NB4 (cell line): Measurements from ENCODE around the gene EDNRA.

Source experiments
- DNase-seq: peaks from one replicate; pipeline ENCODE4 v3.0.0; 2010; ENCODE audit warnings: low read depth
- H3K4me3 ChIP-seq: one replicate; pipeline ENCODE4 v1.5.1; 2011; ENCODE audit warnings: mild to moderate bottlenecking, low read depth, low read length, moderate library complexity
- CTCF ChIP-seq: IDR thresholded peaks from one replicate; pipeline ENCODE4 v1.5.1; 2012; ENCODE audit warnings: low read depth, low read length
- MAX ChIP-seq: IDR thresholded peaks from 2 replicates; pipeline ENCODE4 v1.6.1; 2011; ENCODE audit warnings: low read depth, low read length
- MYC ChIP-seq: IDR thresholded peaks from 2 replicates; pipeline ENCODE4 v1.6.1; 2011; ENCODE audit warnings: low read depth, low read length
- POLR2A ChIP-seq: IDR thresholded peaks from 2 replicates; pipeline ENCODE4 v1.6.1; 2011; ENCODE audit warnings: mild to moderate bottlenecking; ENCODE audit not compliant: insufficient read length; ENCODE audit errors: extremely low read depth

The EDNRA gene

GRCh38 chr4:147461161-147461560 lies 19.7 kb upstream of the EDNRA start:
- TF ChIP-seq CTCF (no peak), POLR2A (no peak), MYC (no peak), MAX (no peak)
- no peak overlapping the region for H3K4me3 ChIP-seq
- DNase-seq, result no peak

- TF ChIP-seq POLR2A (no peak), MYC (no peak), MAX (no peak), CTCF (no peak)
- H3K4me3 ChIP-seq, result no peak overlapping the region
- no peak for DNase-seq
Observed at GRCh38 chr4:147463065-147463464, 17.8 kb upstream of the EDNRA start.

- H3K4me3 ChIP-seq, result no peak overlapping the region
- TF ChIP-seq CTCF (no peak), POLR2A (no peak), MYC (no peak), MAX (no peak)
Observed at GRCh38 chr4:147465461-147465860, 15.4 kb upstream of the EDNRA start.

GRCh38 chr4:147477439-147477838 lies 3.5 kb upstream of the EDNRA start:
- no peak for DNase-seq
- no peak overlapping the region for H3K4me3 ChIP-seq
- TF ChIP-seq MAX (no peak), MYC (no peak), POLR2A (no peak), CTCF (no peak)

More at GRCh38 chr4:147465461-147465860, 15.4 kb upstream of the EDNRA start:
- no peak for DNase-seq

- DNase-seq, result no peak
- no peak for TF ChIP-seq POLR2A
- TF ChIP-seq MAX, result no peak
- no peak for TF ChIP-seq CTCF
- TF ChIP-seq MYC, result no peak
- H3K4me3 ChIP-seq, result no peak overlapping the region
Observed at GRCh38 chr4:147479376-147479775, 1.5 kb upstream of the EDNRA start.

- DNase-seq, result peak; percentile 32
- no peak overlapping the region for H3K4me3 ChIP-seq
- no peak for TF ChIP-seq MYC
- no peak for TF ChIP-seq CTCF
- TF ChIP-seq POLR2A, result no peak
- no peak for TF ChIP-seq MAX
Observed at GRCh38 chr4:147479786-147480185, 1.1 kb upstream of the EDNRA start.
